HG03196 (cell line): ENCODE measurements around the gene IL1RN.

Experiments
- ATAC-seq: cut with Tn5 transposase; IDR thresholded peaks from one replicate; pipeline ENCODE4 v1.9.1; 2021; ENCODE audit not compliant: unreplicated experiment

The IL1RN gene

GRCh38 chr2:113102133-113102532 lies 25.3 kb upstream of the IL1RN start:
- no peak for ATAC-seq

GRCh38 chr2:113103277-113103676 lies 24.1 kb upstream of the IL1RN start:
- ATAC-seq, result no peak

- no peak for ATAC-seq
These were observed 23.3 kb upstream of the IL1RN start for GRCh38 chr2:113104054-113104611.

GRCh38 chr2:113105047-113105785 lies 22.2 kb upstream of the IL1RN start:
- no peak for ATAC-seq

- ATAC-seq, result no peak
These were observed 16.3 kb upstream of the IL1RN start for GRCh38 chr2:113111121-113111520.

- no peak for ATAC-seq
These were observed 15.5 kb upstream of the IL1RN start for GRCh38 chr2:113111823-113112287.

- no peak for ATAC-seq
These were observed 15.0 kb upstream of the IL1RN start for GRCh38 chr2:113112441-113112840.

- no peak for ATAC-seq
These were observed 14.5 kb upstream of the IL1RN start for GRCh38 chr2:113112871-113113270.

- no peak for ATAC-seq
These were observed 13.6 kb upstream of the IL1RN start for GRCh38 chr2:113113807-113114206.

- ATAC-seq, result no peak
These were observed 13.0 kb upstream of the IL1RN start for GRCh38 chr2:113114224-113114945.

- no peak for ATAC-seq
These were observed 12.4 kb upstream of the IL1RN start for GRCh38 chr2:113114996-113115395.

GRCh38 chr2:113116100-113116958 lies 11.1 kb upstream of the IL1RN start:
- ATAC-seq, result no peak

- no peak for ATAC-seq
These were observed 9.7 kb upstream of the IL1RN start for GRCh38 chr2:113117541-113118262.

GRCh38 chr2:113118263-113118657 lies 9.1 kb upstream of the IL1RN start:
- no peak for ATAC-seq

- ATAC-seq, result no peak
These were observed 8.3 kb upstream of the IL1RN start for GRCh38 chr2:113119111-113119510.

GRCh38 chr2:113120861-113121260 lies 6.5 kb upstream of the IL1RN start:
- ATAC-seq, result no peak

GRCh38 chr2:113122364-113122763 lies 5.0 kb upstream of the IL1RN start:
- no peak for ATAC-seq

- peak; percentile 5 for ATAC-seq
These were observed 3.7 kb upstream of the IL1RN start for GRCh38 chr2:113123726-113124125.

- peak; percentile 51 for ATAC-seq
These were observed 3.0 kb upstream of the IL1RN start for GRCh38 chr2:113124181-113124961.
